GM18508 (cell line): ENCODE measurements around the gene VPS29.
"Not testable (repeated sequence)": the region's sequence is repeated elsewhere in the genome, so short reads cannot be mapped to it uniquely, and the experiment has no call there.

ENCODE experiments used
- ATAC-seq: cut with Tn5 transposase; IDR thresholded peaks from one replicate; pipeline ENCODE4 v1.9.1; 2021; ENCODE audit warnings: moderate number of reproducible peaks; ENCODE audit not compliant: insufficient read depth, unreplicated experiment

VPS29 gene

GRCh38 chr12:110501752-110502738 lies at the start of gene VPS29, which contains the start of gene RAD9B:
VPS29 (minus strand) TSS chr12:110502111; CDS start chr12:110502051, 60 bp downstream.
RAD9B (plus strand) TSS chr12:110502331; CDS start chr12:110502338, 7 bp downstream.
- ATAC-seq, result peak; percentile 88

- no peak for ATAC-seq
These were observed 49.1 kb upstream of the VPS29 start for GRCh38 chr12:110550981-110551380.

DNA sequence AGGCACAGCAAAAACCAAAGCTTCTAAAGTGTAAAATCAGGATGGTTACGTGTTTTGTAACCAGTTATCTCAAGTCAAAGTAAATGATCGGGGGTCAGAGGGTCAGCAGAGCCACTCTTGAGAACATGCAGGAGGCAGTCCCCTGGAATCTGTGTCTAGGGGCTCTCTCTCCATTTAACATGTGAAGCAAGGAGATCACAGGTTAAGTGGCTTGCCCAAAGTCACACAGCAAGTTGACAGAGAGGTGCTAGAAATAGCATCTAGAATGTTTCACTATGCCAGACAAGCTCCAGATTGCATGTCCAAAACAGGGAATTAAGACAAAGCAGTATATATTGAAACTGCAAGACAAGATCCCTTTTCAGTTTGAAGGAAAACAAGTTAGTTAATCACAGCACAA lies 47.8 kb upstream of the VPS29 start:
- ATAC-seq, result no peak

DNA sequence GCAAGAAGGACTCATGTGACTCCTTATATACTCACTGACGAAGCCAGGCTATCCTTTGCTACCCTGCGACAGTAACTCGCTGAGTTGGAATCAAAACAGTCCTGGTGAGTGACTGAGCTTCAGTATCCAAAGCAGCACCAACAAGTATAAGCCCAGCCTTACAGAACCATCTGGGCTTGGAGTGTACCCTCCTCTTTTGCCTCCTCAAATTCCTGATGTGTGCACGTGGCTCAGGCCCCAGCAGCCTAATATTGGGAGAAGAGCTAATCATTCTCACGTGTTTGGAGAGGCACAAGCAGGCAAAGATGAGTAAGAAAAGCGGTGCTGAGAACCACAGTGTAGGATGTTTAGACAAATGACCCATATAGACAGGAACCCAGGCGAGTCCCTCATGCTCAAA lies 46.8 kb upstream of the VPS29 start:
- ATAC-seq, result no peak

DNA sequence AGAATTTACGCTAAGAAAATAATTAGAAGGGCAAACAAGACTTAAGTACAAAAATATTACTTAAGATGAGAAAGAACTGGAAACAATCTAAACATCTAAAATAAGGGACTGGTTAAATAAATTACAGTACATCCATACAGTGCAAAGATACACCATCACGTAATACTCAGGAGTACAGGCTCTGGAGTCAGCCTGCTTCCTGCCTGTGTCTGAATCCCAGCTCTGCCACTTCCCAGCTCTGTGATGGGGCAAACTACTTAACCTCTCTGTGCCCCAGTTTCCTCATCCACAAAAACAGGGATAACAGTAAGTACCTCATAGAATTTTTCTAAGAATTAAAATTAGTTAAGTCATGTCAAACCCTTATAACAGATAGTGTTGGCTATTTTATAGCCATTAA lies 45.2 kb upstream of the VPS29 start:
- ATAC-seq, result no peak

DNA sequence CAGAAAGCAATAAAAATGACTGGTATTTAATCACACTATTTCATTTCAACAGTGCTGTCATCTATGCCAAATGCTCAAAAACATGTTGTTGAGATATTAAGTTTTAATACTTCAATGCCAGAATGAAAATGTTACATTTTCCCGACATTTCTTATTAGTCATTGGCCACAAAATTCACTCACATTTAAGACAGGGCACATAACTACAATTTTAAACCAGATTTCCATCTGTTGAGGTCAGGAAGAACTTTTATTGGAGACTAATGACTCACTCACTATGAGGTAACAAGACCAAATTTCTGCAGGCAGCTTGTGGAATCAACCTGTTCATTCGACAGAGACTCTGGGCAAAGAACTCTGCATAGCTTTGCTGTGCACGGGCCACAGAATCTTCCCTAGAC lies 44.4 kb upstream of the VPS29 start:
- ATAC-seq, result no peak

GRCh38 chr12:110545812-110546211 lies 43.9 kb upstream of the VPS29 start:
- no peak for ATAC-seq

DNA sequence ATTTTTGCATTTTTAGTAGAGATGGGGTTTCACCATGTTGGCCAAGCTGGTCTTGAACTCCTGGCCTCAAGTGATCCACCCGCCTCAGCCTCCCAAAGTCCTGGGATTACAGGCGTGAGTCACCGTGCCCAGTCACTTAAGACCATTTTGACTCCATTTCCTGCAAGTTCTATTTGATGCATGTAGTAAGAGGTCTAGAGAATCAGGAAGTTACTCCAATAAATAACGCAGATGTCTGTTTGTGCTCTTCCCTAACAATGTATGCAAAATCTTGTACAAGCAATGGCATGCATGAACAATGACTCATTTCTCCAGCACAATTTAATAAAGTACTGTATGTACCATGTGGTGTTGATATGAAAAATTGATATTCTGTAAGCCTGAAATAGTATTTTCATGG lies 43.3 kb upstream of the VPS29 start:
- not testable (repeated sequence) for ATAC-seq

- ATAC-seq, result no peak
These were observed 42.1 kb upstream of the VPS29 start for GRCh38 chr12:110543965-110544364.

DNA sequence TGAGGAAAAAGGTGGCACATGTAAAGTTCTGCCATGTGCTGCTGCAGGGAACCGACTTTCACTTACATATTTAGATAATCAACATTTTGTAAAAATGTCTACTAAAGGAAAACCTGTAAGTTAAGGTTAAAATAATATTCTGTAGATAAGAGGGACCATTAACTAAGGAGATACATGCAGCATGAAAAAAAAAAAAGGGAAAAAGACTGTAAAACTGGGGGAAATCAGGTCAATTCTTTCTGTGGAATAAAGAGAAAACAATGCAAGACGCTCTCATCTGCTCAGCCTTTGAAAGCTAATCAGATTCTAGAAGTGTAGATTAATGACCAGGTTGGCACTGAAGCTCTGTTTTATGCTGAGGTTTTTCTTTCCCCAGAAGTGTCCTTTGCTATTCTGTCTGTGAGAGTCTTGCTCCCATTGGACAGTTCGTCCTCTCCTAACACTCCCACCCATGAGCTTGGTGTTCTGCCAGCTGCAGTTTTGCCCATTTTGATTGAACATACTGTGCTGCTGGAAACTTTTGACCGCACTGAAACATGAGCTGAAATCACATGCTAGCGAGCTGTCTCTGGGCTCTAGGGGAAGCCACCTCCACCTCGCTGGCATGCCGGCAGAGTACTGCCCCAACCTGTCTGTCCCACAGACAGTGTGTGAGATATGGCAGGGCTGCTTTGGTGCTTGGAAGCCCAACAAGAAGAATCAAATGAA lies 41.5 kb upstream of the VPS29 start:
- no peak for ATAC-seq

DNA sequence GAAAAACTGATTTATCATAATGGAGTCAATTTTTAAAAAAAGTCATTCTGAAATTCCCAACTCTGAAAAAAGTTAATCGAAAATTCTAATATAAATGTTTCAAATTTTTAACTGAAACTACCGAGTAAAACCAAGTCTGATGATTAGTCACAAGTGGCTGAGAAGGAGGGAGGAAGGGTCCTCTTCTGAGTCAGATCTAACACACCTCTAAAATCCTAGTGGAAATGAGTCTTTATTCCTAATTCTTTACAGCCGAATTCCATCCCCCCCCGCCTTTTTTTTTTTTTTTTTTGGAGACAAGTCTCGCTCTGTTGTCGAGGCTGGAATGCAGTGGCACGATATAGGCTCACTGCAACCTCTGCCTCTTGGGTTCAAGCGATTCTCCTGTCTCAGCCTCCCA lies 38.1 kb upstream of the VPS29 start:
- no peak for ATAC-seq

DNA sequence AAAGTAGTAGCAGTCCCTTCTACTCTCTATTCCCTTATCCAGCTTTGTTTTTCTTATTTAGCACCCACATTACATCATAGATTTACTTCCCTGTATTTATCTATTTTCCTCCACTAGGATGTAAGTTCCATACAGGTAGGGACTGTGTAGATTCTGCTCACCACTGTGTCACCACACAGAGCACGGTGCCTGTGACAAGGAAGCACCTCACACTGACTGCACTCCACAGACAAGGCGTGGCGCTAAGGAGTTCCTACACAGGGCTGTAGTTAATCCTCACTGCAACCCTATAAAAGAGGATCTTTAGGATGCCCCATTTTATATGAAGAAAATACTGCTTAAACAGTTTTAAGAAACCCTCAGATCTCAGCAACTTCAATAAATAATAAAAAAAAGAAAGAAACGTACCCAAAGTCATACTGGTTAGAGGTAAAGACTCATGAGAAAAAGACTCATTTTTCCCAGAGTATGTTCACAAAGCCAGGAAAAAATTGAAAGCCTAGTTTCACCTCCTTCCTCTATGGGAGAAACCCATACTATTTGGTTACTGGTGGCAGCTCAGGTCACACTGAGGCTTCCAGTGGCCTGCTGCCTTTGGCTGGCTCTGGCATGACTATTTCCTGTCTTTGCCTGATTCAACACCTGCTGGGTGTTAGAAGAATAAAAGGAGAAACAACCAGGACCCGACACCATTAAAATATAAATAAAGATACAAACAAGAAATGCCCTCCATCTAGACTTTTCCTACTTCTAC lies 37.1 kb upstream of the VPS29 start:
- ATAC-seq, result no peak

DNA sequence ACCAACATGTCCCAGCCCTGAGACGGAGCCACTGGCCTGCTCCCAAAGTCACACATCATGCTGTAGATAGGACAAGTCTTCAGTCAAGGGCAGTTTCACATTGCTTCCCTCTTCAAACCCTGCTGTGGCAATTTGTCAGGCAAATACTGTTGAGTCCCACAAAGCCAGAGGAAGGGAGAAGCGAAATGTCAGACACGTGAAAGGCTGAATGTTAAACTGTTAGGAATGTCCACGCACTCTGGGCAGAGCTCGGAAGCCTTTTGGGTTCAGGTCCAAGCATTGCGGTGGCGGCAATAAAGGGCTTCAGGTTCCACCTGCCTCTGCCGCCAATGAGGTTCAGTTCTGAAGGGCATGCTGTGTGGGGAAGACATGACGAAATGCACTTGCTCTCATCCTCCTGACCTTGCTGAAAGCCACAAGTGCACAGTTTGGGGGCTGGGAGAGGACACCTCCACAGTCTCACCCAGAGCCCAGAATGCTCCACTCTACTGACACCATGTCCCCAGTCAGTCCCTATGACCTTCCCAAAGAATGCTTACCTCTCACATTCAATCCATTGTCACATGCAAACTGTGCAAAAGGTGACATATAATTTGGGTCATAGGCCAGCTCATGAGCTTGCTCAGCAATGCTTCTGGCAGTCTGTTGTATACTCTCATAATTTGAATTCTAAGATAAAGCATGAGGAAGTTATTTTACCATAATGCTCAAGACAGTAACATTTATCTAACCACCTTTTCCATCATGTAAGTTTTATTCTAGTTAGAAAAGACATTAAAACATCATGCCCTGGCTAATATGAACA lies 35.9 kb upstream of the VPS29 start:
- ATAC-seq, result no peak

GRCh38 chr12:110536834-110537604 lies 35.1 kb upstream of the VPS29 start:
- no peak for ATAC-seq

- no peak for ATAC-seq
These were observed 32.9 kb upstream of the VPS29 start for GRCh38 chr12:110534811-110535210.

- ATAC-seq, result no peak
These were observed 31.7 kb upstream of the VPS29 start for GRCh38 chr12:110533607-110534006.

- ATAC-seq, result no peak
These were observed 30.7 kb upstream of the VPS29 start for GRCh38 chr12:110532644-110533043.

DNA sequence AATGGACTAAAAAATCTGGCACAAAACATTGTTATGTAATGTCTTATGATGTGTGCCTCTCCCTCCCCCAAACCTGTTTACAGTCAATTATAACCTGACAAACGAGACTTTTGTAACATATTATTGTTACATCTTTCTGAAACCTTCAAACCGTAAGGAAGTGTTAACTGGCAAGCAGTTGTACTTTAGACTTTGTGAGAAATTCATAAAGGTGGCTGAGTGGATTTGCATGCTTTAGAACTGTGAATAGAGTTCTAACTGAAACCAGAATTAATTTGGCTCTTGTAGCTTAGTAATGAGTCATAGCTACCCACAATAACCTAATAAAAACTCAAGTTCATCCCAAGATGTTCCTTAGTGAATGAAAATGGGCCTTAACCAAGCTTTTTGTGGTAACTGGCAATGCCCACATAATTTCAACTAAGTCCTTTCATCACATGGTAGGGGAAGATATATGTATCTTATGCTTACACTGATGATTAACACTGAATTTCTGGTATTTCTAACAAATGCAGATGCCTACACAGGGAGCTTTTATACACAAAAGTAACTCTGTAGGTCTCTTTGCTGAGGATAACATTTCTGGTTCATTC lies 29.9 kb upstream of the VPS29 start:
- peak; percentile 72 for ATAC-seq

DNA sequence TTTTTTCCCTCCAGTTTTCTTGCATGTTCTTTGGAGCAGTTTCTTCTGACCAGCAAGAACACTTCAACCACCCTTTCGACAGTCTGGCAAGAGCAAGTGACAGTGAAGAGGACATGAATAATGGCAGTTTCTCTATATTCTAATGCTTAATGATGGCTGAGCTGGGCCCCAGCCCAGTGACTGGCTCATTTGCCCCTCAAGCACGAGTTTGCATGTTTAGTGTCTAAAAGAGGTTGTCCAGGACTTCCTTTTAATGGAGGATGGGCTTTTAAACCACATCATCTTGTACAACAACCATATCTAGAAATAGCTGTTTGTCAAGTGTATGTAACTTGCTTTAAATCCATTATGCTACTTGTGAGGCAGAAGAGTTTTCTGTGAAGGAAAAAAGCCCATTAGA lies 28.6 kb upstream of the VPS29 start:
- no peak for ATAC-seq
